ENCODE measurements around the gene SLC25A27.

DNA sequence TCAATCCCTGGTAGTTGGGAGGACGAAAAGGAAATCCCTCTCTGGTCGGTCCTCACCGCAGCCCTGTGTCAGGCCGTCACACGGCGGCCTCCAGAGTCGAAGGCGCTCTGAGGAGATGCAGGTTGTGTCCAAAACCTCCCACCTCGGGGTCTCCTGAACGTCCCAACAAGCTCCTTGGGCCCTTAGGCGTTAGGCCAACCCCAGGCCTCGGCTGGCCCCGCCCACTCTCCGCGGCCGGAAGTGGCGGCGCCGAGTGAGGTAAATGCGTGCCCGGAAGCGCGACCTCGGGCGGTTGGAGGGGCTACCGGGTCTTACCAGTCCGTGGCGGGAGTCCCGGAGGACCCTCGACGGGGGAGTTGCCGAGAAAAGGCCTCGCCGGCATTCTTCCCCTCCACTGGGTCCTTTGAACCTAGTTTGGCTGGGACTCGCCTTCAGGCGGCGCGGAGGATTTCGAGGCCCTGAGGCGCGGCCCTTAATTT lies 34.9 kb downstream of the SLC25A27 start, which contains the start of gene TDRD6:
- TF ChIP-seq CTCF (conservative IDR thresholded peaks at IDR 0.05; ENCODE audit: low read depth, low read length) (no peak), EZH2 (IDR thresholded peaks at IDR 0.05; ENCODE audit: borderline replicate concordance, low read depth, low read length, poor library complexity, severe bottlenecking) (no peak)

Data from A673 (cell line).